Keratinocyte (primary cell): ENCODE measurements around the gene MIXL1. TPM values are rescaled to one million over a fixed set of nuclear protein-coding genes. Genes with fewer than 3 reads are reported as not detected.

Experiments
- DNase-seq: peaks from one replicate; pipeline ENCODE4 v3.0.0-alpha.2; 2011; ENCODE audit warnings: low read depth, missing footprints, low spot score
- FAIRE-seq: peaks from 2 replicates; lab custom pipeline; 2011; peaks lifted over from hg19 to GRCh38; lab: Jason Lieb, UNC
- H2AFZ ChIP-seq: 2 replicates; pipeline ENCODE4 v1.6.0; 2012; ENCODE audit warnings: low read length, control low read depth, inconsistent platforms; ENCODE audit not compliant: control insufficient read depth
- H3K27ac ChIP-seq: 2 replicates; pipeline ENCODE4 v1.5.1; 2011; ENCODE audit warnings: low read length; ENCODE audit not compliant: control insufficient read depth, insufficient read depth
- H3K27me3 ChIP-seq: 3 replicates; pipeline ENCODE4 v1.6.0; 2011; ENCODE audit warnings: low read length; ENCODE audit not compliant: control insufficient read depth, insufficient read depth; ENCODE audit errors: extremely low read depth
- H3K36me3 ChIP-seq, 2 experiments: 2 replicates in 1 of 2; 3 replicates in 1 of 2; pipeline ENCODE4 v1.5.1; 2011; ENCODE audit warnings: low read length in 2 of 2, mild to moderate bottlenecking in 1 of 2; ENCODE audit not compliant: control insufficient read depth in 2 of 2, insufficient read depth in 2 of 2; ENCODE audit errors: extremely low read depth in 1 of 2
- H3K4me1 ChIP-seq: 3 replicates; pipeline ENCODE4 v1.5.1; 2011; ENCODE audit warnings: low read length; ENCODE audit not compliant: control insufficient read depth, insufficient read depth; ENCODE audit errors: extremely low read depth
- H3K4me2 ChIP-seq: 3 replicates; pipeline ENCODE4 v1.6.0; 2011; ENCODE audit warnings: low read depth, low read length; ENCODE audit not compliant: control insufficient read depth, insufficient read depth; ENCODE audit errors: extremely low read depth
- H3K4me3 ChIP-seq, 3 experiments: fragments of 200-600 bp in 1 of 3; sonication (generic) in 1 of 3; 2 replicates in 2 of 3; 3 replicates in 1 of 3; pipeline ENCODE4 v1.5.1; 2011 to 2016; ENCODE audit warnings: low read length in 3 of 3, mild to moderate bottlenecking in 3 of 3, control low read depth in 2 of 3, inconsistent platforms in 1 of 3, low read depth in 1 of 3, mixed read lengths in 1 of 3, mixed run types in 1 of 3, moderate library complexity in 1 of 3; ENCODE audit not compliant: control insufficient read depth in 2 of 3, insufficient read depth in 2 of 3; ENCODE audit errors: extremely low read depth in 1 of 3
- H3K79me2 ChIP-seq: 2 replicates; pipeline ENCODE4 v1.6.0; 2012; ENCODE audit warnings: low read length; ENCODE audit not compliant: control insufficient read depth, insufficient read depth
- H3K9ac ChIP-seq: 3 replicates; pipeline ENCODE4 v1.6.0; 2011; ENCODE audit warnings: low read length; ENCODE audit not compliant: control insufficient read depth, insufficient read depth; ENCODE audit errors: extremely low read depth
- H3K9me1 ChIP-seq: 3 replicates; pipeline ENCODE4 v1.6.0; 2011; ENCODE audit warnings: low read length; ENCODE audit not compliant: control insufficient read depth, insufficient read depth; ENCODE audit errors: extremely low read depth
- H3K9me3 ChIP-seq: 2 replicates; pipeline ENCODE4 v1.5.1; 2012; ENCODE audit warnings: low read depth, low read length; ENCODE audit not compliant: control insufficient read depth
- H4K20me1 ChIP-seq: 3 replicates; pipeline ENCODE4 v1.6.0; 2011; ENCODE audit warnings: low read length; ENCODE audit not compliant: control insufficient read depth, insufficient read depth; ENCODE audit errors: extremely low read depth
- CTCF ChIP-seq, 3 experiments: IDR thresholded peaks in 1 of 3; conservative IDR thresholded peaks in 1 of 3; optimal IDR thresholded peaks in 1 of 3; 2 replicates in 2 of 3; 3 replicates in 1 of 3; pipeline versions ENCODE3 to v1.5.1; 2011; ENCODE audit warnings: low read length in 3 of 3, mild to moderate bottlenecking in 3 of 3, moderate library complexity in 2 of 3, control low read depth in 1 of 3, inconsistent platforms in 1 of 3; ENCODE audit not compliant: insufficient read depth in 2 of 3; ENCODE audit errors: extremely low read depth in 1 of 3
- EZH2 ChIP-seq: IDR thresholded peaks from one replicate; pipeline ENCODE4 v1.6.1; 2012; ENCODE audit warnings: inconsistent platforms, mild to moderate bottlenecking, low read length, moderate library complexity
- dilution Hi-C: fragments of 300-500 bp; cut with MboI; formaldehyde crosslinking; loops from one replicate; pipeline ENCODE4 v1.7.0; 2020; ENCODE audit warnings: low sequenced_read_pairs; ENCODE audit not compliant: extremely low pct_ligation_motif_present
- polyA plus RNA-seq, 5 experiments: library from polyadenylated mRNA; depleted of rRNA in 3 of 5; stranded (reverse) in 3 of 5; stranded (forward) in 1 of 5; unstranded in 1 of 5; fragments of >200 nt; gene quantifications; 1 replicate in 1 of 5; 2 replicates in 3 of 5; 3 replicates in 1 of 5; pipeline versions ENCODE4 v1.2.1 to v1.2.3, GENCODE V29; 2011 to 2012; ENCODE audit warnings: missing spikeins in 2 of 5, low read depth in 1 of 5, low replicate concordance in 1 of 5

The MIXL1 gene
- polyA plus RNA-seq, 1 donor (not counting 4 experiments of a cell fraction or from before 2014, with no cell fraction given), result not detected

GRCh38 chr1:226210571-226211176 is 12.8 kb upstream of the MIXL1 start:
- dilution Hi-C loops, result no loop called here
- no peak overlapping the region for H3K9ac ChIP-seq
- FAIRE-seq, result no peak
- no peak overlapping the region for H3K4me2 ChIP-seq
- H3K9me3 ChIP-seq, result no peaks in the 10 kb centered on the region
- H3K4me3 ChIP-seq, result no peak overlapping the region
- no peak overlapping the region for H2AFZ ChIP-seq
- H3K27ac ChIP-seq, result no peak overlapping the region
- H3K27me3 ChIP-seq, result peaks cover 4% of the 10 kb centered on the region
- no peaks in the 10 kb centered on the region for H3K36me3 ChIP-seq
- H3K9me1 ChIP-seq, result no peaks in the 10 kb centered on the region
- no peaks in the 10 kb centered on the region for H3K79me2 ChIP-seq
- H3K4me1 ChIP-seq, result peaks cover 5% of the 10 kb centered on the region
- no peaks in the 10 kb centered on the region for H4K20me1 ChIP-seq
- TF ChIP-seq CTCF (optimal IDR thresholded peaks at IDR 0.05 in 1 of 3, IDR thresholded peaks at IDR 0.05 in 1 of 3, conservative IDR thresholded peaks at IDR 0.05 in 1 of 3; ENCODE audit: extremely low read depth in 1 of 3, insufficient read depth in 2 of 3, low read length in 3 of 3) (no peak), EZH2 (no peak)
- DNase-seq, result no peak

- H3K27ac ChIP-seq, result no peak overlapping the region
- FAIRE-seq (no peak), DNase-seq (no peak)
- no peaks in the 10 kb centered on the region for H3K9me3 ChIP-seq
- peaks cover 5% of the 10 kb centered on the region for H3K4me1 ChIP-seq
- H2AFZ ChIP-seq, result no peak overlapping the region
- H3K36me3 ChIP-seq, result no peaks in the 10 kb centered on the region
- H3K79me2 ChIP-seq, result no peaks in the 10 kb centered on the region
- H3K27me3 ChIP-seq, result peaks cover 4% of the 10 kb centered on the region
- no peak overlapping the region for H3K9ac ChIP-seq
- no peaks in the 10 kb centered on the region for H4K20me1 ChIP-seq
- no peak overlapping the region for H3K4me2 ChIP-seq
- dilution Hi-C loops, result no loop called here
- TF ChIP-seq CTCF (optimal IDR thresholded peaks at IDR 0.05 in 1 of 3, IDR thresholded peaks at IDR 0.05 in 1 of 3, conservative IDR thresholded peaks at IDR 0.05 in 1 of 3; ENCODE audit: extremely low read depth in 1 of 3, insufficient read depth in 2 of 3, low read length in 3 of 3) (no peak), EZH2 (no peak)
- H3K9me1 ChIP-seq, result no peaks in the 10 kb centered on the region
- H3K4me3 ChIP-seq, result no peak overlapping the region
These were observed 12.2 kb upstream of the MIXL1 start for GRCh38 chr1:226211181-226211821.
